GM19238 (cell line): Measurements from ENCODE around the gene SLC9A9.
A peak's percentile ranks its signal among the peaks of the same experiment; 100 is the strongest.

Experiments used
- DNase-seq: peaks from one replicate; pipeline ENCODE4 v3.0.0; 2011; ENCODE audit warnings: low spot score; ENCODE audit not compliant: insufficient read length

SLC9A9 gene

GRCh38 chr3:143600756-143601718 is 247.2 kb downstream of the SLC9A9 start:
- no peak for DNase-seq

GRCh38 chr3:143597774-143598652 is 250.3 kb downstream of the SLC9A9 start:
- DNase-seq: no peak

GRCh38 chr3:143596957-143597642 is 251.2 kb downstream of the SLC9A9 start:
- no peak for DNase-seq

- DNase-seq: peak; percentile 12
Observed at GRCh38 chr3:143595456-143596077, 252.7 kb downstream of the SLC9A9 start.

DNA sequence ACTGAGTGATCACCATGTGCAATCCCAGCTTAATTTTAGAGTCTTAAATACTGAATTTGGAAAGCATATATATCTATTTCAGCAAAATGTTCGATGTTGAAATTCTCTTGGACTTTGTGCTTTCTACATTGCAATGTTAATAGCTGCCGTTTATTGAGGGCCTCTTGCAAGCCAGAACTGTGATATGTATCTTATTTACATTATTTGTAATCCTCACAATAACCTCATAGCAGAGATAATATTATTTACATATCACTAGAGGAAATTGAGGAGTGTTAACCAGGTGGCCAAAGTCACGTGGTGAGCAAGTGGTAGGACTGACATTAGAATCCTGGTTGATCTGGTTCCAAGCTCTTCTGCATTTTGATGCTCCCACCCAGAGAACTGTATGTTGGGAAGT is 254.1 kb downstream of the SLC9A9 start:
- no peak for DNase-seq

DNA sequence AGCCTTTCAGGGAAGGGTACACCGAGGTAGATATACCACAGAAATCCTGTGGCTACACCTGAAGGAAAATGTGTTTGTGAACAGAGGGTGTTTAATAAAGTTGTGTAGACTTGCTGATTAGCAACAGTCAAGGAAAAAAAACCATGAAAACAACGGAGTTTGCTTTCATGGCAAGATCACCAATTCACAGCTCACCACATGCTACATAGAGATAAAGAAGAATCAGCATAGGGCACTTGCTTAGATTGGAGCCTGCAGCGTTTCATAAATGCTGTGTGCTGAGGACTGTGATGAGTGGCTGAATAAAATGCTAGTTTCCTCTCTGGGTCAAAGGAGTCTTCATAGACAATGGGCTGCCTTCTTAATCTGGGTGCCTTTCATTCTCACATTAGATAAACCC is 257.6 kb downstream of the SLC9A9 start:
- no peak for DNase-seq

DNA sequence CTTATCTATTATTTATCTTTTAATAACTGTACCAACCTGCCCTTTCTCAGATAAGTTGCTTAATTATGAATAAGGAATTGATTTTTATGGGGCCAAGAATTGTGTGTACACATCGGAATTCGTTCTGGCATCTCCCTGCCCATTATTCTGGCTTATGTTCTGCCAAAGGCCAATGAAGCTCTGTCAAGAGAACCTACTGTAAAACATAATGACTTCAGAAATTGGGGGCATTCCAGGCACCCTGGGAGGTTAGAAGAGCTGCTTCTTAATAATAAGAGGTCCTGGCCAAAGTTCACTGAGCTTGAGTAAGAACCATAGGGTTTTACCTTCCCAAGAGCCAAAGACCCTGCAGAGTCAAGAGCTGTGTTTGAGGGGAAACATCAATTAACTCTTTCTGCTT is 261.7 kb downstream of the SLC9A9 start:
- no peak for DNase-seq

GRCh38 chr3:143585720-143586456 is 262.4 kb downstream of the SLC9A9 start:
- DNase-seq: peak; percentile 2

DNA sequence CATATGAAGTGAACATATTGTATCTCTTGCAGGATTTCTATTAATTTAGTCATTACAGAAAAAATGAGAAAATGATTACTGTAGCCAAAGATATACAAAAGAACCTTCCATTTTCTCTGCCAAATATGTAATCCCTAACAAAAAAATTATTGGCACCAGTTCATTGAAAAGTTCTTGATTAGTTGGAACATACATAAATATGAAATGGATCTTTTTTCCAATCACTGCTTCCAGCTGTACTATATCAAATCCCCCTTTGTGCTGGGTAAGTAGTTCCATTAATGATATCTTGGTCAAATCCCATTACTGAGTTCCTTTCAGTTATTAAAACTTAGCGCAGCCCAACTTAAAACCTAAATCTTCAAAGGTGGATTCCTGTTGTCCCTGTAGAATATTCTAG is 263.8 kb downstream of the SLC9A9 start:
- DNase-seq: no peak

DNA sequence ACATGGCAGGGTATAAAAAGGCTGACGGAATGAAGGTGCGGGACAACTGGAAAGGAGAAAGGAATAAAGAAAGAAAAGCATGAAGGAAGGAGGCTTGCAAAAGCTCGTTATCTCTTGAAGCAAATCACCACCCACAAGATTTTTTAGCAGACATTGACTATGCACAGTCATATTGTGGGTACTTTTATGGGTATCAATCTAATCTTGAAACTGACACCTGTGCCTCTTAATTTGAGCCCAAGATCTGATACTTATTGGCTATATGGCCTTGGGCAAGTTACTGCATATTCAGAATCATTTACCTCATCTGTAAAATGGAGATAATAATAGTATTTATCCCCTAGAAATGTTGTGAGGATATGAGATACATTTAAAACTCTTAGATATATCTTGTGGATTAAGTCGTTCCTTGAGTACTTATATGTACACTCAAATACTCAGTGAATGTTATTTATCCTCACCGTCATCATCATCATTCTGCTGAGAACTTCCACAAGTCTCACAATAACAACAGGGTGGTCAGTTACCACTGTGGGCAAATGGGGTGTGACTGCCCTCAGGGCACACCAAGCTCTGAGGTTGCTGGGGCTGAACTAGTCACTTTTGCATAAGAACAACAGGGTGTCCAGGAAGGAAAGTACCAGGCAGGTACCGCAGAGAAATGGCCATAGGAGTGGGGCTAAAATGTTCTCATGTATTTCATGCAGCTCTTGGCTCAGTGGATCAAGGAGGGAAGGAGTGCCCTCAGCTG is 266.1 kb downstream of the SLC9A9 start:
- no peak for DNase-seq

DNA sequence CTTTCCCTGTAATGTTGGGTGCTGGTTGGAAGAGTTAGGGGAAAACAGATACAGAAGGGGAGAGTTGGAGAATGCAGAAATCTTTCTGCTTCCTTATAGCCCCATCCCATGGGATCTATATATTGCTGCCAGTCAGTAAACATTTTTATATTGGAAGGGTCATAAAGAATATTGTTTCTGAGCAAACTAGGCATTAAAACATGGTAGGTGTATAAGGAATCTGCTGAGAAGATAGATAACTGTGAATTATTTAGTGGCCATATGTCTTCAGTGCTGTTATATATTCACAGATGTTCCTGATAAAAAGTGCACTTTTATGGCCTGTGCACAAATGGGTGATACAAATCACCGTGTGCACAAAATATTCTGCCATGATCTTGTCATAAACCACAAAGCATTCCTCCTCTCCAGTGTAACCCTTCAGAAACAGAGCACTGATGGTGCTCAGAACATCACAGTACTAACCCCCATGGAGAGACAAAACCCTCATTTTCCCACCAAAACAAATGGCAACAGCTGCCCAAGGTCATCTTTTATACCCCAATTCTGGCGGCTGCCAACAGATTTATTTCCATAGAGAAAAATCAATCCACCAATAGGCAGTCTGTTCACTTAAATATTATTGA is 269.3 kb downstream of the SLC9A9 start:
- no peak for DNase-seq

DNA sequence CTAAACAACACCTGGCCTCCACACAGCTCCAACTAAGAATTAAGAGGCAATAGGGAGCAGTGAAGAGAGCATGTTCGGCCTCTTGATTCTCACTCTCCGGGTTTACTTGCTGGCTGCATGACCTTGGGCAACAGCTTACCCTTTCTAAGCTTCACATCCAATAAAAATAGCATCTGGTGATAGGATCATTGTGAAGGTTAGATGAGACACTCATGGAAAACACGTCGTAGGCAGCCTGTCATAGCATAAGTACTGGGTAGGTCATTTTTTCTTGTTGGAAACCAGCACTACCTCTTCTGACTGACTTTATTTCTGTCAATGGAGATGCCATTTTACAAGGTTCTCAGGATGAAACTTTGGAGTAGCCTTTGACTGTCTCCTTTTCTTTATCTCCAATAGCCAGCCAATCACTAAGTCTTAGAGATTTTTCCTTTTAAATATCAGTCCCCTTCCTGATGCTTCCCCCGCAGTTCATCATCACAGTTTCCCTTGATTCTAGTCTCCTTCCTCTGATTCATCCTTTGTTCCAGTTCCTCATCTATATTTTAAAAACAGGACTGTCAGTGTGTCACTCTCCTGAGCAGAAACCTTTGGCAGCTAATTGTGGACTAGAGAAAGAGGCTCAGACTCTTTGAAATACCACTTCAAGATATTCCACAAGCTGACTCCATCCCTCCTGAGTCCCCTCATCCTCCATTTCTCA is 271.5 kb downstream of the SLC9A9 start:
- DNase-seq: no peak

DNA sequence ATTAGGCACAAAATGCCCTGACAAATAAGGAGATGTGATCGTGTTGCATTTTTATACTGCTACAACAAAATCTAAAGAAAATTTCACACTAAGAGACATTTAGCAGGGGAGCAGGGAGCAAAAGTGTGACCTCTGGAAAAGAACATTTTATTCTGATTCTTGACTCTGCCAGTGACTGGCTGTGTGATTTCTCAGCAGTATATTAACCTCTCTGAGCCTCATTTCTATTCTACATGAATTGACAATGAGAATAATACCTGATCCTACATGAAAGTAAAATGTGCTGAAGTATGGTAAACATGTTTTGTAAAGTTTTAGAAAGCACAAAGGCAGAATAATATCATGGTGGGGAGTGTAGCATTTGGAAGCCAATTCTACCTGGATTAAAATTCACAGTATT is 273.3 kb downstream of the SLC9A9 start:
- DNase-seq: no peak

DNA sequence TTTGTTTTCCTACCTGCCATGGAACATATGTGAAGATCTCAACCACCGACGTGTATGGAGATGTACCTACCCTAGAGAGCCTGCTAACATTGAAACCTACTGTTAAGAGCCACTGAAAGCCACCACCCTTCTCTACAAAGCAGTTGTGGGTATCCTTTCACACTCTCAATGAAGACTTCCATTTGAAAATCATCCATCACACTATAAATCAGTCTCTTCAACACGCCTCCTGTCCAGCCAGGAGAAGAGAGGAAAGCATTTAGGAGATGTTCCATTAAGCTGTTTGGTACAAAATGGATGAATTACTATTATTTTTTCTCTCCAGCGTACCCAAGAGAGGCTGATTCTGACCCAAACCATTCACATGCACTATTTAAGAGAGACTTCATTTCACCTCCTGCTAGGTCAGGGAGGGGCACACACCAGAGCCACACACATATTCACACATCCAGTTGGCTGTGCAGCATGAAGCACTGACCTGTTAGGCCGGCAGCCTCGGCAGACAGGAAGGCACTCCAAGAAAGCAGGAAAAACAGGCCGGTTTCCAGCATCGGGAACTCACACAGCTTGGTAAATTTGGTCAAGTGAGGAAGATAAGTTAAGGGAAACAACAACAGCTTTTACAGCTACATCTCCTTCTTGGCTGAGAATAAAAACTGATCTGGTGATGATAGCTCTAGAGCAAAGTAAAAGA is 274.5 kb downstream of the SLC9A9 start:
- no peak for DNase-seq

DNA sequence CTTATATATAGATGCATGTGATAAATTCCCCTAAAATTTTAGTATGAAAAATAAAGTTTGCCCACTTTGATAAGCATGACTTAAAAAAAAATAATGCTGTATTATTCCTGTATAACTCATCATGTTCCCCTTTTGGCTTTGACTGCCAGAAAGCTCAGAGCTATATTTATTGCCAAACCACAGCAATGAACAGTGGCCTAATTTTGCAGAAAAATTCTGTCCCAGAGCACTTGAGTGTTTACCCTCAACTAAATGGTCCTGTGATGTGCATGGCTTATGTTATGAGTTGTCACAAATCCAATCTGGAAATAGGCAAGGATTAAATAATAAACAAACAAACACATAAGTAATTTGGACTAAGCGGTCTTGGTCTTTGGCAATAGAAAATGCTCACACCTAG is 276.7 kb downstream of the SLC9A9 start:
- DNase-seq: no peak

GRCh38 chr3:143567823-143568222 is 280.4 kb downstream of the SLC9A9 start:
- DNase-seq: no peak

DNA sequence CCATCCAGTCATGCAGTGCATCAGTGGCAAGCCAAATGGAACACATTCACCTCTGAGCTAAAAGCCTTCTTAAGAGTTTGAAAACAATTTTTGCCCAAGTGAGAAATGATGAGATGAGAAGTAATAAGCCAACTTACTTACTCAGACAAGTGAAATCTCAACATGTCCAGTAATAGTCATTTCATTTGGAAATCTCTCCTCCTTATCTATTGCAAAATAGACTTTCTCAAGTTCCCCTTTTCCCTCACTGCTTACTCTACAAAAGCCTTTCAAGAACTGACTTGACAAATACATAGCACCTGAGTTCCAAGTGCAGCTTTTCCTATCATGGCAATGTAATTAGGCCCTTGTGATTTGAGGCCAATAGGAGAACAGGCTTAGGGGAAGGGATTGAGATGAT is 282.3 kb downstream of the SLC9A9 start:
- no peak for DNase-seq

- no peak for DNase-seq
Observed at GRCh38 chr3:143563786-143564185, 284.5 kb downstream of the SLC9A9 start.
